Renal cortex interstitium (tissue), 11 donors: ENCODE data around the gene ACOT13. TPM values are rescaled to one million over a fixed set of nuclear protein-coding genes. Genes with fewer than 3 reads are reported as not detected.
A peak's percentile ranks its signal among the peaks of the same experiment; 100 is the strongest.
"Not testable (repeated sequence)": the region's sequence is repeated elsewhere in the genome, so short reads cannot be mapped to it uniquely, and the experiment has no call there.

Experiments
- DNase-seq, 11 donors: peaks; one replicate each; pipeline ENCODE4 v3.0.0-alpha.2; 2013; ENCODE audit warnings: low read depth in 9 of 11, low spot score in 4 of 11; ENCODE audit errors: extremely low read depth in 1 of 11
- polyA plus RNA-seq, 3 donors: library from polyadenylated mRNA; unstranded; fragments of 120-200 nt; gene quantifications; one replicate each; pipeline ENCODE4 v1.2.1, GENCODE V29; 2013; ENCODE audit not compliant: insufficient read length in 3 of 3

Gene ACOT13
- polyA plus RNA-seq, 3 donors, result 30.8 to 40.3 (median 37.1) TPM

- no peak for DNase-seq
Measured at GRCh38 chr6:24650365-24650764, 16.5 kb upstream of the ACOT13 start.

GRCh38 chr6:24655215-24655614 lies 11.7 kb upstream of the ACOT13 start:
- DNase-seq, result no peak

- DNase-seq, result no peak
Measured at GRCh38 chr6:24658573-24659560, 8.0 kb upstream of the ACOT13 start.

- no peak for DNase-seq
Measured at GRCh38 chr6:24659561-24659960, 7.3 kb upstream of the ACOT13 start.

GRCh38 chr6:24660105-24660504 lies 6.8 kb upstream of the ACOT13 start:
- no peak for DNase-seq

- DNase-seq, result not testable (repeated sequence)
Measured at GRCh38 chr6:24661759-24662158, 5.1 kb upstream of the ACOT13 start.

GRCh38 chr6:24662236-24662635 lies 4.6 kb upstream of the ACOT13 start:
- DNase-seq, result no peak

GRCh38 chr6:24663189-24663588 lies 3.7 kb upstream of the ACOT13 start:
- no peak for DNase-seq

GRCh38 chr6:24664046-24664987 lies 2.6 kb upstream of the ACOT13 start:
- DNase-seq, result no peak

- peak in 5 of 11 donors; percentile 14 to 32 (median 30) for DNase-seq
Measured at GRCh38 chr6:24666097-24666640, 708 bp upstream of the ACOT13 start.

- DNase-seq, result peak in 5 of 11 donors; percentile 9 to 35 (median 23)
Measured at GRCh38 chr6:24667378-24667803, 514 bp downstream of the ACOT13 start.

- not testable (repeated sequence) for DNase-seq
Measured at GRCh38 chr6:24668066-24668996, 1.5 kb downstream of the ACOT13 start.

- DNase-seq, result no peak
Measured at GRCh38 chr6:24668997-24669361, 2.1 kb downstream of the ACOT13 start.

- not testable (repeated sequence) for DNase-seq
Measured at GRCh38 chr6:24670492-24670891, 3.6 kb downstream of the ACOT13 start.

- not testable (repeated sequence) for DNase-seq
Measured at GRCh38 chr6:24671077-24671476, 4.2 kb downstream of the ACOT13 start.

GRCh38 chr6:24672620-24673182 lies 5.8 kb downstream of the ACOT13 start:
- no peak for DNase-seq

GRCh38 chr6:24673625-24674024 lies 6.7 kb downstream of the ACOT13 start:
- no peak for DNase-seq

- DNase-seq, result not testable (repeated sequence)
Measured at GRCh38 chr6:24678792-24679352, 12.0 kb downstream of the ACOT13 start.
